Stimulated activated CD8-positive, alpha-beta memory T cell treated with anti-CD3 and anti-CD28 coated beads, Interleukin-7, amount 100 ng/mL, for 1 hour (primary cell): ENCODE results near the gene RANBP3L.
"Not testable (repeated sequence)": the region's sequence is repeated elsewhere in the genome, so short reads cannot be mapped to it uniquely, and the experiment has no call there.

Experiments used
- DNase-seq, 2 donors: peaks; one replicate each; pipeline ENCODE4 v3.0.0-alpha.2; 2020; ENCODE audit warnings: low read depth in 2 of 2

RANBP3L gene

GRCh38 chr5:36206913-36207312, 94.8 kb downstream of the RANBP3L start:
- DNase-seq: no peak

DNA sequence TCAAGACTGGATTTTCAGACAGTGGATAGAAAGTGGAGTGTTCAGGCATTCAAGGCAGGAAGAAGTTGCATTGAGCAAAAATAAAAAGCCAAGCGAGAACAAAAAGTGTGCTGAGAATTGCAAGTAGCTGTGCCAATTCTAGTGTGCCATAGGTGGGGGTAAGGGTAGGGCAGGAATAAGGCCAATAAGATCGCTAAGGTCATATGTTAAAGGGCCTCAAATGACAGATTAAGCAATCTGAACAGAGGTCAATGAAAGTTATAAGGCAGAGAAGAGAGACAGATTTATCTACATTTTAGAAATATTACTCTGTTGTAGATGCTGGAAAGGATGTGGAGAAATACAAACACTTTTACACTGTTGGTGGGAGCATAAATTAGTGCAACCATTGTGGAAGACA, 96.4 kb downstream of the RANBP3L start:
- DNase-seq: no peak

GRCh38 chr5:36202521-36202961, 99.2 kb downstream of the RANBP3L start:
- DNase-seq: no peak

DNA sequence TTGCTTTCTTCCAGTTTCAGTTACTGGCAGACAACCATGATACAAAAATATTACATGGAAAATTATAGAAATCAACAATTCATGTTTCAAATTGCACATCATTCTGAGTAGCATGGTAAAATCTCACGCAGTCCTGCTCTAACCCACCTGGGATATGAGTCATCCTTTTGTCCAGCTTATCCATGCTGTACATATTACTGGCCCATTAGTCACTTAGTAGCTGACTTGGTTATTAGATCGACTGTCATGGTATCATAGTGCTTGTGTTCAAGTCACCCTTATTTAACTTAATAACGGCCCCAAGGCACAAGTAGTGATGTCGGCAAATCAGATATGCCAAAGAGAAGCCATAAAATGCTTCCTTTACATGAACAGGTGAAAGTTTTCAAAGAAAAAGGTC, 101.2 kb downstream of the RANBP3L start:
- DNase-seq: no peak

DNA sequence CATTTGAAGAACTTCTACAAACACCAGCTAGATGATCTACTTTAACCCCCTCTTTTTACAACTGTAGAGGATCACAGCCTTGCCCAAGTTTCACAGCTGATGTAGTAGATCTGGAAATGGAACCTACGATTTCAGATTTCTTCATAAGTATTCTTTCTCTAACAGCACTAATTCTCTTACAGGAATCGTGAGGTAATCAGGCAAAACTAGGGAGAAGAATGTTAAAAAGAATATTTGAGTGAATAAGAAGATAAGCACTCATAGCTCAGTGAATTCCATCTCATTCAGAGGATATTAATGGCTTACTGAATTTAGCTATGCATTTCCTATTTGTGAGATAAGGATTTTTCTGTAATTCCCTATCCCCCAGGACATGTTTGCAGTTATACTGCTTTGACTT, 102.1 kb downstream of the RANBP3L start:
- no peak for DNase-seq

- not testable (repeated sequence) for DNase-seq
Measured at GRCh38 chr5:36198783-36199182, 102.9 kb downstream of the RANBP3L start.
